NOMO-1 treated with dmso at 0.1 percent for 144 hours (cell line): ENCODE measurements around the gene C5orf24.
A peak's percentile ranks its signal among the peaks of the same experiment; 100 is the strongest.
"Not testable (repeated sequence)": the region's sequence is repeated elsewhere in the genome, so short reads cannot be mapped to it uniquely, and the experiment has no call there.

Experiments
- DNase-seq: peaks from one replicate; lab custom pipeline; 2025; ENCODE audit not compliant: unreplicated experiment; lab: John Stamatoyannopoulos, UW

Gene C5orf24

DNA sequence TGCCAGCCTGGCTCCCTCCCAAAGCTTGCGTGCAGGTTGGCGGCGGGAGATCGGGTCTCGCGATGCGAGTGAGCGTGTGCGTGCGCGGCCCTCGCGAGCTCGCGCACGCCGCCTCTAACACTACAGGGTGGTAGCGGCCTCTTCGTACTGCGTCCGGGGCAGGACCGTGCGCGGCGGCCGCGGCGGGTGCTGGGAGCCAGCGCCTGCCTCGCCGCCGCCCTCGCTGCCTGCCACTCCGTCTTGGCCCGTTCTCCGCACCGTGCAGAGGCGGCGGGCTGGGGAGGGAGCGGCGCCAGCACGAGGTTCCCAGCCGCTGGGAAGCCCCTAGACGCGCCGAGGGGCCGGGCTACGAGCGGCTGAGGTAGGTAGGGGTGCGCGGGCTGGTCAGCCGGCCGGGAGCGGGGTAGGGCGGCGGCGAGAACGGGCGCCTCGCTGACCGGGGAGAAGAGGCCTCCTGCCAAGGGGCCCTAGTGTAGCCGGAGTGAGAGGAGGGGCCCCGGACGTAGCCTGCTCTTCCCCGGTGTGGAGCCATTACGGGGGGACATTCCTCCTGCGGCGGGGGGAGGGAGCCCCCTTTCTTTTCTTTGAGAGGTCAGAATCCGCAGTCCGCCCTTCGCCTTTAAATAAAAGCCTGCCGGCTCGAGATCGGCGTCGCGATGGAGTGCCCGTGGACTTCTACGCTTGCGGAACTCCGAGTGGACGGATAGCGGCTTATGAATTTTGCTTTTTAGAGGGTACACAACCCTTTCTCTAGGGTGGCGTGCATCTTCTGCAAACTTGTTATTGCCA, at the start of gene C5orf24:
TSS of gene C5orf24 (plus strand) at position 117 of the 789 bp plus-strand sequence. CDS start 8,933 bp downstream, outside the sequence.
- peak; percentile 93 for DNase-seq

DNA sequence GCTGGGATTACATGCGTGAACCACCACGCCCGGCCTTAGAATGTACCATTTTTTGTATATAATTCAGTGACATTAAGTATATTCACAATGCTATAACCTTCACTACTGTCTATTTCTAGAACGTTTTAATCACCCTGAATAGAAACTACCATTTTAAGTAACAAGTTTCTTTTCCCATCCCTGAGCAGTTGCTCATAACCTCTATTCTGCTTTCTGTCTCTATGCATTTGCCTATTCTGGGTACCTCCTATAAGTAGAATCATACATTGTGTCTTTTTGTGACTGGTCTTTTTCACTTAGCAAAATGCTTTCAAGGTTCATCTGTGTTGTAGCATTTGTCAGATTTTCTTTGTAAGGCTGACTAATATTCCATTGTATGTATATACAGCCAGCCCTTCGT, 47.3 kb upstream of the C5orf24 start:
- no peak for DNase-seq

- DNase-seq: no peak
Observed at GRCh38 chr5:134803821-134804220, 41.9 kb upstream of the C5orf24 start.

DNA sequence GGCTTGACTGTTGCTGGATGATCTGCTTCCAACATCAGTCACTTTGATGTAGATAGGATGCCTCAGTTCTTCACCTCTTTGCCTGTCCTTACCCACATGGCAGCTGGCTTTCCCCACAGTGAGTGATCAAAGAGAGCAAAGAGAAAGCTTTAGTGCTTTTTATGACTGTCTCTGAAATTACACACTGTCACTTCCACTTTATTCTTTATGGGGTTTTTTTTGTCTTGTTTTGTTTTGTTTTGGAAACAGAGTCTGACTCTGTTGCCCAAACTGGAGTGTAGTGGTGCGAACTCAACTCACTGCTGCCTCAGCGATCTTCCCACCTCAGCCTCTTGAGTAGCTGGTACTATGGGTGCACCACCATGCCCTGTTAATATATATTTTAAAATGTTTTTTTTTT, 32.4 kb upstream of the C5orf24 start:
- no peak for DNase-seq

DNA sequence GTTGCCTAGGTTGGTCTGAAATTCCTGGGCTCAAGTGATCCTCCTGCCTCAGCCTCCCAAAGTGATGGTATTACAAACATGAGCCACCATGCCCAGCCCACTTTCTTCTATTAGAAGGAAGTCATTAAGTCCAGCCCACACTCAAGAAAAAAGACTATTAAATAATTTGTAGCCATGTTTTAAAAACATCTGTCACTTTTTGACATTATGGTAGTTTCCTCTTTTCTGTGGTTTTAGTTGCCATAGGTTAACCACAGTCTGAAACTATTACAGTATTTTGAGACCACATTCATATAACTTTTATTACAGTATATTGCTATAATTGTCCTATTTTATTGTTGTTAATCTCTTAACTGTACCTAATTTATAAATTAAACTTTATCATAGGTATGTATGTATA, 31.9 kb upstream of the C5orf24 start:
- peak; percentile 75 for DNase-seq

DNA sequence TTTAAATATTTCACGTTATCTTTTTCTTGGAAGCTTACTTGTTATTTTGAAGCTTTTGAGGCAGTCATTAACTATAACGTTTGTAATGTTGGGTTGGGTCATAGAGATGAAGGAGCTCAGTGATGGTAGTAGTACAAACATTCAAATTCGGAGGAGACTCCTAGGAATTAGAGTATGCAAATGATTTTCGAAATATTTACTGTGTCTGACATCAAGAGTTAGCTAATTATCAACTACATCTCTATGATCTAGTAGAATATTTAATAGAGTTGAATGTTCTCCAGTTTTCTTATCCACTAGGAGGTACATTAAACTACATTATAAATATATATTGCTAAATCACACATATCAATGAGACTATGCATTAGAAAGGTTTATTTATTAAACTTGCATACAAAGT, 28.8 kb upstream of the C5orf24 start:
- DNase-seq: no peak

DNA sequence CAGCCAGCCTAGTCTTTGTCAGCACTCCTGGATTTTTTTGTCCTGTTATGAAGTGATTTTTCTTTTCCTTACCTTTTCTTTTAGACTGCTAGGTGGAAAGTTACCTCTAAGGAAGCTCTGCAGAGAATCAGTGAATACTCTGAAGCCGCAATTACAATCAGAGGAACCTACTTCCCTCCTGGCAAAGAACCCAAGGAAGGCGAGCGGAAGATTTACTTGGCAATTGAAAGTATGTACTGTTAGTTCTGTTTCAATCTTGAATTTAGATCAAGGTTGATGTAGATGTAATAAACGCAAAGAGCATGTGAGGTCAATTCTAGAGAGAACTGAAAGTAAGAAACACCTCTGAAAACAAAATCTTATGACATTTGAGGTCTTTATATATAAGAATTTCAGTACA, 27.0 kb upstream of the C5orf24 start:
- no peak for DNase-seq

GRCh38 chr5:134819407-134819963, 26.3 kb upstream of the C5orf24 start:
- no peak for DNase-seq

DNA sequence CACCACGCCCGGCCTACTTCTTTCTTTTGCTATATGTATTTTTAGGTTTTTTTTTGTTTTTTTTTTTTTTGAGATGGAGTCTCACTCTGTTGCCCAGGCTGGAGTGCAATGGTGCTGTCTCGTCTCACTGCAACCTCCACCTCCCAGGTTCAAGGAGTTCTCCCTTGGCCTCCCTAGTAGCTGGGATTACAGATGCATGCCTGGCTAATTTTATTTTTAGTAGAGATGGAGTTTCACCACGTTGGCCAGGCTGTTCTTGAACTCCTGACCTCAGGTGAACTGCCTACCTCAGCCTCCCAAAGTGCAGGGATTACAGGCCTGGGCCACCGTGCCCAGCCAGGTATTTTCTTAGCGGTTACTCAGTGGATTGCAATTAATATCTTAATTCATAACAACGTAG, 23.9 kb upstream of the C5orf24 start:
- no peak for DNase-seq

- DNase-seq: no peak
Observed at GRCh38 chr5:134824681-134825080, 21.1 kb upstream of the C5orf24 start.

- DNase-seq: no peak
Observed at GRCh38 chr5:134825212-134825611, 20.6 kb upstream of the C5orf24 start.

DNA sequence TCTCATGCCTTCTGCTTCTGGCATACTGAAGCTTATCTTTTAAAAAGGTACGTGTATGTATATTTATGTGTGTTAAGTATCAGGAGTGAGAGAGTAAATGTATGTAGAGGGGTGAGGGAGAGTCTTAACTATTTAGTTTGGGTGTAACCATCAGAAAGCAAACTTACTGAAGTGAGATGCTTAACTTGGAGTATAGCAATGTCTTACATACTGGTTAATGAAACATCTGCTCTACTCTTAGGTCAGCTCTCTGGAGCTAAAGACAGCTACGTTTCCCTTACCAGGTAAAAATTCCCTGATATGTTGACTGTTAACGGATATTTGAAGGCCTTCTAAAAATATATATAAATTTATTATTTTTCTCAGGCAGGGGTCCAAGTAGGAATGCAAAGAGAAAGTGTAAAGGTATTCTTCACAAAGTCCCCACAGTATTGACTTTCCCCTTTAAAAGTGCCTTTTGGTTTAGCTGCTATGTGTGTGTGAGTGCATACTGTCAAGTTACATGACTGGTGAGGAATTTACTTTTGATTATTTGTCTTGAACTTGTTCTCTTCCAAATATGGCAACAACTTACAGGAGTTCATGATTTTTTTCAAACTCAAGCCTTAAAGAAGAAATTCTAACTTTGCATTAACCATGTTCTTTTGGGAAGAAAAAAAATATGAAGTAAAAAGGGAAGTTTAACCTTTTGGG, 12.3 kb upstream of the C5orf24 start:
- no peak for DNase-seq

GRCh38 chr5:134835623-134836022, 10.1 kb upstream of the C5orf24 start:
- DNase-seq: no peak

- DNase-seq: no peak
Observed at GRCh38 chr5:134837530-134838181, 8.1 kb upstream of the C5orf24 start.

GRCh38 chr5:134838361-134838760, 7.4 kb upstream of the C5orf24 start:
- DNase-seq: not testable (repeated sequence)

- no peak for DNase-seq
Observed at GRCh38 chr5:134840811-134841210, 5.0 kb upstream of the C5orf24 start.

DNA sequence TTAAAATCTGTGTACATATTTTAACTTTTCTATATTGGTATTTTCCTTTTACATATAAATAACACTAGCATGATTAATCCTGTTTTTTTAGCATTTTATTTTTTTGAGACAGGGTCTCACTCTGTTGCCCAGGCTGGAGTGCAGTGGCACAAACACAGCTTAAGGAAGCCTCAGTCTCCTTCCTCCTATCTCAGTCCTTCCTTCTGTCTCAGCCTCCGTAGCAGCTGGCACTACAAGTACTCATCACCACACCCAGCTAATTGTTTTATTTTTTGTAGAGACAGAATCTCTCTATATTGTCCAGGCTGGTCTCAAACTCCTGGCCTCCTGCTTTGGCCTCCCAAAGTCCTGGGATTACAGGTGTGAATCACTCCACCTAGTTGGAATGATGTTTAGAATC, 1.5 kb upstream of the C5orf24 start:
- no peak for DNase-seq

DNA sequence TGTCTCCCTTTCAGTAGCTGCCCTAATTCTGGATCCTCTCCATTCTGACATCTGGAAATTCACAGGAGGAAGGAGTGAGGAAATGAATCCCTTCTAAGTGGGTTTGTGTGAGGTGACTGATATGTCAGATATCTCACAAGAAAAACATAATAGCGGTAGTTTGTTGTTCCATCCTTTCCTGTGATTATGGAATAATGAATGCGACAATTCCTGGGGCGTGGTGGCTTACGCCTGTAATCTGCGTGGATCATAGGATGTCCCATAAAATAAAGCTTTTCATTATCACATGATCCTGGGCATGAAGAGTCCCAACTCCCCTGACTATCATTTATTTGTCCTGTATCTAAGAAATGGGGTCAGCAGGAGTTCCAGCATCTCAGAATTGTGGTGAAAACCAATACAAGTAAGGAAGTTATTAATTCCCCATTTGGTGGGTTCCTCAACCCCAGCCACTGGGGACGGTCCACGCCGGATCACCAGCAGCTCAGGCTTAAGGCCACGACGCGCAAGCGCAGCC, 375 bp upstream of the C5orf24 start:
- no peak for DNase-seq

GRCh38 chr5:134846641-134846960, 833 bp downstream of the C5orf24 start:
- DNase-seq: peak; percentile 28

GRCh38 chr5:134849434-134849933, 3.7 kb downstream of the C5orf24 start:
- not testable (repeated sequence) for DNase-seq

GRCh38 chr5:134851307-134851923, 5.6 kb downstream of the C5orf24 start:
- no peak for DNase-seq
